GM18526 (cell line): ENCODE measurements around the gene BIRC5.

Experiments
- POLR2A ChIP-seq: IDR thresholded peaks from 3 replicates; pipeline ENCODE4 v1.6.1; 2011; ENCODE audit not compliant: insufficient read length; ENCODE audit errors: extremely low read depth

Gene BIRC5

DNA sequence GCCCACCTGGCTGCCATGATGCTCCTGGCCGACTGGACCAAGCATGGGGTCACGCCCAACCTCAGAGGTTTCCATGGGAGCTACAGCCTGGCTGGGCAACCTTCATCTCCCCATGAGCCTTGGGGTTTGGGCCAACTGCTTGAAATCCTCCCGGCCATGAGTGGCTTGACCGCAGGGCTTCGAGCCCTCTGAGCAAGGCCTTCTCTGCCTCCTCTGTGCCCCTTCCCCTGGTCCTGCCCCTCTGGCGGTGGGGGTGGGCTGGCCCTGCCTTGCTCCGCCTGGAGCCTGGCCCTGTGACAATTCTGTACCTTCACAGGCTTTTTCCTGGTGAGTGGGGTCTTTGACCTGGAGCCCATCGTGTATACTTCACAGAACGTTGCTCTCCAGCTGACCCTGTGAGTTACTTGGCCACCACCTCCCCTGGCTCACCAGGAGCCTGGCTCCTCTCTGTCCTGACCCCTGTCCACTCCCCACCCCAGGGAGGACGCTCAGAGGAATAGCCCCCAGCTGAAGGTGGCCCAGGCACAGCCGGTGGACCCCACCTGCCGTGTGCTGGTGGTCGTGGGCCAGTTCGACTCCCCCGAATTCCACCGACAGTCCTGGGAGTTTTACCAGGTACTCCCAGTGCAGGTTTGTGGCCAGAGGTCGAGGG lies 8.8 kb upstream of the BIRC5 start:
- TF ChIP-seq POLR2A, result no peak

DNA sequence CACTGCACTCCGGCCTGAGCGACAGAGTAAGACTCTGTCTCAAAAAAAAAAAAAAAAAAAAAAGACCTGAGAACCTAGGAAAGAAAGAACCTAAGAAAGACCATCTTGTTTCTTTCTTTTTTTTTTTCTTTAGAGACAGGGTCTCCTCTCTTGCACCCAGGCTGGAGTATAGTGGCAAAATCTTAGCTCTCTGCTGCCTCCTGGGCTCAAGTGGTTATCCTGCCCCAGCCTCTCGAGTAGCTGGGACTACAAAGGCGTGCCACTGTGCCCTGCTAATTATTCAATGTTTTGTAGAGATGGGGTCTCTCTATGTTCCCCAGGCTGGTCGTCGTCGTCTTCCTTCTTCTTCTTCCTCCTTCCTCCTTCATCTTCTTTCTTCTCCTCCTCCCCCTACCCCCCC lies 7.8 kb upstream of the BIRC5 start:
- TF ChIP-seq POLR2A, result no peak

- TF ChIP-seq POLR2A, result no peak
Observed at GRCh38 chr17:78208486-78208885, 5.6 kb upstream of the BIRC5 start.

DNA sequence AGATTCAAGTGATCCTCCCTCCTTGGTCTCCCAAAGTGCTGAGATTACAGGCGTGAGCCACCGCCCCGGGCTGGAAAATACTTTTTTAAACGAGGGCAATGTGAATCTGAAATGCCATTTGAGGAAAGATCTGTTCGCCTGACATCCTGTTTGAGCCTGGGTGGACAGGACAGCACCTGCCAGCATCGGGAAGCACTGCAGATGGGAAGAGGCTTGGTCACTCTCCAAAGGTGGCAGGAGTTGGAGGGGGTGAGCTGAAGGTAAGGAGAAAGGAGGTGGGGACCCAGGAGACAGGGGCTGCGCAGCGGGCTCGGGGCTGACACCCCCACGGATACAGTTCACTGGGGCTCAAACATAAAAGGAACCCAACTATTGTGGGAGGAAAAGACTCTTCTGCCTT lies 3.9 kb upstream of the BIRC5 start:
- no peak for TF ChIP-seq POLR2A

- TF ChIP-seq POLR2A, result no peak
Observed at GRCh38 chr17:78211032-78211431, 3.0 kb upstream of the BIRC5 start.

DNA sequence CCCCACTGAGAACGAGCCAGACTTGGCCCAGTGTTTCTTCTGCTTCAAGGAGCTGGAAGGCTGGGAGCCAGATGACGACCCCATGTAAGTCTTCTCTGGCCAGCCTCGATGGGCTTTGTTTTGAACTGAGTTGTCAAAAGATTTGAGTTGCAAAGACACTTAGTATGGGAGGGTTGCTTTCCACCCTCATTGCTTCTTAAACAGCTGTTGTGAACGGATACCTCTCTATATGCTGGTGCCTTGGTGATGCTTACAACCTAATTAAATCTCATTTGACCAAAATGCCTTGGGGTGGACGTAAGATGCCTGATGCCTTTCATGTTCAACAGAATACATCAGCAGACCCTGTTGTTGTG lies 631 bp downstream of the BIRC5 start:
- TF ChIP-seq POLR2A, result no peak

- no peak for TF ChIP-seq POLR2A
Observed at GRCh38 chr17:78219396-78220150, 5.5 kb downstream of the BIRC5 start.

- no peak for TF ChIP-seq POLR2A
Observed at GRCh38 chr17:78223061-78223460, 9.0 kb downstream of the BIRC5 start.

DNA sequence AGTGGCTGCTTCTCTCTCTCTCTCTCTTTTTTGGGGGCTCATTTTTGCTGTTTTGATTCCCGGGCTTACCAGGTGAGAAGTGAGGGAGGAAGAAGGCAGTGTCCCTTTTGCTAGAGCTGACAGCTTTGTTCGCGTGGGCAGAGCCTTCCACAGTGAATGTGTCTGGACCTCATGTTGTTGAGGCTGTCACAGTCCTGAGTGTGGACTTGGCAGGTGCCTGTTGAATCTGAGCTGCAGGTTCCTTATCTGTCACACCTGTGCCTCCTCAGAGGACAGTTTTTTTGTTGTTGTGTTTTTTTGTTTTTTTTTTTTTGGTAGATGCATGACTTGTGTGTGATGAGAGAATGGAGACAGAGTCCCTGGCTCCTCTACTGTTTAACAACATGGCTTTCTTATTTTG lies 9.7 kb downstream of the BIRC5 start:
- TF ChIP-seq POLR2A, result no peak

- TF ChIP-seq POLR2A, result no peak
Observed at GRCh38 chr17:78224231-78225087, 10.4 kb downstream of the BIRC5 start.

GRCh38 chr17:78225088-78225865 lies 11.2 kb downstream of the BIRC5 start:
- TF ChIP-seq POLR2A, result no peak

DNA sequence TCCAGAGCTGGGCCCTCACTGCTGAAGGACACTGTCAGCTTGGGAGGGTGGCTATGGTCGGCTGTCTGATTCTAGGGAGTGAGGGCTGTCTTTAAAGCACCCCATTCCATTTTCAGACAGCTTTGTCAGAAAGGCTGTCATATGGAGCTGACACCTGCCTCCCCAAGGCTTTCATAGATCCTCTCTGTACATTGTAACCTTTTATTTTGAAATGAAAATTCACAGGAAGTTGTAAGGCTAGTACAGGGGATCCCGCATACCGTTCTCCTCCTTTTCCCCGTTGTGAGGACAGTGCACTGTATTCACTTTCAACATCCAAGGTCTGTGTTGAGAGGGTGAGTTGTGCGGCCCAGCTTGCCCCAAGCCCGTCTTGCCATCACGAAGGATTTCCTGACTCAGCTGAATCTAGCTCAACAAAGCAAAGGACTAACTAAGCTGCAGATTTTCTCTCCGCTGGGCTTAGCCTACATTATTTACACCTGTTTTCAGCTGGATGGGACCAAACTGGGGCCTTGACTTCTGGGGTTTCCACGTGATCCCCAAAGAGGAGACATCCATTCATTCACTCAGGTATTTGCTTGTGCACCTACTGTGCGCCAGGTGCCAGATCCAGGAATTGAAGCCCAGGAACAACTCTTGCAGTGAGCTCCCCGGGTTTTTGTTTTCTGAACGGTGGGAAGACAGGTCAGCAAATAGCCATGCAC lies 12.2 kb downstream of the BIRC5 start:
- no peak for TF ChIP-seq POLR2A

DNA sequence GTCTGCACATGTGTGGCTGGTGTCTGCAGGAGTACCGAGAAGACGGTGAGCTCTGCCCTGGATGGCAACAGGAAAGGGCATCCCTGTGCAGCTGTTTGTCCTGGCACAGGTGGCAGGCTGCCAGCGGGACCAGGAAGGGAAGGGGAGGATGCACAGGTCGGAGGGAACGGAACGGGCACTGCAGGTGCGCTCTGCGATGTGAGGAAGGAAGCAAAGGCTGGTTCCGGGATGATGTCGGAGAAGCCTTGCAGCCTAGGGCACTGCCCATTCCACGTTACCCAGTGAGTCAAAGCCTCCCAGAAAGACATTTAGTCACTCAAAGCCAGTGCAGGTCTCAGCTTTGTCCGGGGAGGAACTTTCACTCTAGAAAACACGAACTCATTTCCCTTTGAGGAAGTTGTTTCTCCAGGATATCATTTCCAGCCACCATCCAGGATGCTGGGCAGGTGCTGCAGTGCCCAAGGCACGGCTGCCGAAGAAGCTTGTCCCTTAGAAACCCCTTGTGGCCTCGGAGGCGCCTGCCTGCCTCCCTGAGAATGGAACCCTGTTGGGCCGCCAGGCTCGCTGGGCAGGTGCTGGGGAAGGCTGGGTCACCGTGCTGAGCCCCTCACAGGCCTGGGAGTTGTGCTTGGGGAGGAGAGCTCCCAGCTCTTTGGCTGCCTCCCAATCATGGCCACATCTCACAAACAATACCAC lies 12.9 kb downstream of the BIRC5 start:
- no peak for TF ChIP-seq POLR2A

GRCh38 chr17:78227455-78227916 lies 13.4 kb downstream of the BIRC5 start:
- no peak for TF ChIP-seq POLR2A
